ENCODE measurements around the gene UGP2.

DNA sequence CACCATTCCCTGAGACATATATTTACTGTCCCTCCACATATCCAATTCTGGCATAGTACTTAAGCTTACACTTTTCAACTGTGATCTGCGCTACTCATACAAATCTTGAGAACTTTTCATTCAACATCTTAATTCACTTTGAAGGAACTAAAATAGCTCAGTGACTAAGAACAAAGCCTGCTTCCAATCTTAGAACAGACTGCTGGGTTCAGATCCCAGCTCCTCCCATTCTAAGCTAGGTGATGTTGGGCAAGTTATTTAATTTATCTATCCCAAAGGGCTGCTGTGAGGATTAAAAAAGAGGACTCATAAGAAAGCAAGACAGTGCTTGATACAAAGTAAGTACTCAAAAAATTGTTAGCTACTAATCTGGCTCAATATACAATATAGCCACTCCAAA, 57.9 kb downstream of the UGP2 start:
- TF ChIP-seq, protein P1, sequence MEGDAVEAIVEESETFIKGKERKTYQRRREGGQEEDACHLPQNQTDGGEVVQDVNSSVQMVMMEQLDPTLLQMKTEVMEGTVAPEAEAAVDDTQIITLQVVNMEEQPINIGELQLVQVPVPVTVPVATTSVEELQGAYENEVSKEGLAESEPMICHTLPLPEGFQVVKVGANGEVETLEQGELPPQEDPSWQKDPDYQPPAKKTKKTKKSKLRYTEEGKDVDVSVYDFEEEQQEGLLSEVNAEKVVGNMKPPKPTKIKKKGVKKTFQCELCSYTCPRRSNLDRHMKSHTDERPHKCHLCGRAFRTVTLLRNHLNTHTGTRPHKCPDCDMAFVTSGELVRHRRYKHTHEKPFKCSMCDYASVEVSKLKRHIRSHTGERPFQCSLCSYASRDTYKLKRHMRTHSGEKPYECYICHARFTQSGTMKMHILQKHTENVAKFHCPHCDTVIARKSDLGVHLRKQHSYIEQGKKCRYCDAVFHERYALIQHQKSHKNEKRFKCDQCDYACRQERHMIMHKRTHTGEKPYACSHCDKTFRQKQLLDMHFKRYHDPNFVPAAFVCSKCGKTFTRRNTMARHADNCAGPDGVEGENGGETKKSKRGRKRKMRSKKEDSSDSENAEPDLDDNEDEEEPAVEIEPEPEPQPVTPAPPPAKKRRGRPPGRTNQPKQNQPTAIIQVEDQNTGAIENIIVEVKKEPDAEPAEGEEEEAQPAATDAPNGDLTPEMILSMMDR (conservative IDR thresholded peaks at IDR 0.05), result no peak
- TF ChIP-seq EZH2 (IDR thresholded peaks at IDR 0.05; ENCODE audit: low read depth), result no peak
